ENCODE measurements around the gene FGD3. TPM values are rescaled to one million over a fixed set of nuclear protein-coding genes. Genes with fewer than 3 reads are reported as not detected.

FGD3 gene
- polyA plus RNA-seq, 2 of the 4 experiments (the other 2 are of a cell fraction) = 0.18 to 0.23 TPM

DNA sequence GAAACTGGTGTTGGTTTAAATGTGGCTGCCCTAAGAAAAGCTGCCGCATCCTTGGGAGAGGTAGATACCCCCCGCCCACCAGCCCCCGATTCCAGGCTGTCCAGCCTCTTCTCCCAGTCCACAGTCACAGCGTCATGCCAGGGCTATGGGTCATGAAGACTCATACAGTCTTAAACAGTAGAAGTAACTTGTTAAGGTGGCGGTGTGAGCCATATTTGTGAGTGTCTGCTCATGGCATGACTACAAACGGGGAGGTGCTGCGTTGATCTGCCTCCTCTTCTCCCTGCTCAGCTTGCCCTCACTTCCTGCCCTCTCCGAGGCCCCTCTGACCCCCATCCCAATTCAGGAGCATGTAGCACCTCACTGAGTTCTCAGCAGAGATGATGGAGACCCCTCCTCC is 20.8 kb downstream of the FGD3 start:
- 39% methylated on average over 8 of the region's 8 CpGs for WGBS (ENCODE audit: missing lambda C conversion rate)
- no peak overlapping the region for H3K4me2 ChIP-seq
- CTCF ChIA-PET = no interaction called here
- H3K4me3 ChIP-seq = no peak overlapping the region
- DNase-seq (ENCODE audit: low read depth in 1 of 2, low spot score in 1 of 2) (no peak), FAIRE-seq (no peak), ATAC-seq (no peak)
- no peaks in the 10 kb centered on the region for H3K9me3 ChIP-seq
- no peak for TF ChIP-seq POLR2A (IDR thresholded peaks at IDR 0.05; ENCODE audit: low read length)
- no peak for TF ChIP-seq FOSB (CRISPR knock-in tag; IDR thresholded peaks at IDR 0.05)
- TF ChIP-seq BHLHE40 (IDR thresholded peaks at IDR 0.05; ENCODE audit: low read depth, low read length) = no peak
- no peaks in the 10 kb centered on the region for H3K4me1 ChIP-seq
- H3K27ac ChIP-seq = no peak overlapping the region
- POLR2A ChIA-PET = no interaction called here

DNA sequence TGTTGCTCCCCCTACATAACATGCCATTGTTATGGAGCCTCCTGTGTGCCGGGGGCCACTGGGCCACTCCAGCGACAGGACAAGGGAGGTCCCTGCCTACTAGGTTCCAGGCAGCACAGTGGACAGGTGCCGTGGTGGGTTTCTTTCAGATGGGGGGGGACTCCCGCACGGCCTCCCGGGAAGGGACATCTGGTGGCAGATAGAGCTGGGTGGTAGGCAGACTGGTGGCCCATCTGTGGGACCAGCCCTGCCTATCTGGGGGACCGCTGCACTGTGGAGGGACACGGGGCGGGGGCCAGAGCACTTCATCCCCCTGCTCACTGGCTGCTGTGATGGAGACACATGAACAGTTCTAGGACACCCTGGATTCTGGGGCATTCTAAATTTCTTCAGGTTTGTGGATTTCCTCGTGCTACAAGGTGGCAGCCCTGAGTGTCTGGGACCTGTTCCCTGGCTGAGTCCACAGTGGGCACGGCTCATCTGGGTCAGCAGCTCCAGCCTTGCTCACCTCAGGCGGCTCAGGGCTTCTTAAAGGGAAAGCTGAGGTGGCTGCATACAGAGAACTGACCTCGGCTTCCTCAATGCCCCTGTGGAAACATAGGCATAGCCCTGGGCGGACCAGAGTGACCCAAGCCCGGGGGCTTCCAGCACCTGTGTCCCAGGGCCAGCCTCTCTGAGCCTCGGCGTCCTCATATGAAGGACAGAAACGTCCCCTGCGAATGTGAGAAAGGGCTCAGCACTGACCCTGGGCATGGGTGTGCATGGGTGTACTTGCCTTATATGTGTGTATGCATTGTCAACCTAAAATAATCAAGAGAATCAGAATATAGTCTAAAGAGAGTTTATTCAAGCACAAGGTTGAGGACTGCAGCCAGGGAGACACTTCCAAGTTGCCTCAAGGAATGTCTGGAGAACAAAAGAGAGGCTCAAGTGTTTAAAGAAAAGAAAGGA is 22.5 kb downstream of the FGD3 start:
- 50% methylated on average over 14 of the region's 19 CpGs for WGBS (ENCODE audit: missing lambda C conversion rate)
- CTCF ChIA-PET = no interaction called here
- ATAC-seq = no peak; a peak in 1 of 6 replicates
- no peak for FAIRE-seq
- POLR2A ChIA-PET = no interaction called here
- no peaks in the 10 kb centered on the region for H3K9me3 ChIP-seq
- no peak overlapping the region for H3K27ac ChIP-seq
- no peak overlapping the region for H3K4me3 ChIP-seq
- DNase-seq (ENCODE audit: low read depth in 1 of 2, low spot score in 1 of 2) = no peak
- H3K4me2 ChIP-seq = no peak overlapping the region
- no peaks in the 10 kb centered on the region for H3K4me1 ChIP-seq
- no peak for TF ChIP-seq ZSCAN20 (CRISPR knock-in tag; IDR thresholded peaks at IDR 0.05)
- no peak for TF ChIP-seq RARB (CRISPR knock-in tag; IDR thresholded peaks at IDR 0.05)
- no peak for TF ChIP-seq CEBPB (IDR thresholded peaks at IDR 0.05)
- TF ChIP-seq TFCP2L1 (CRISPR knock-in tag; IDR thresholded peaks at IDR 0.05) = no peak
- TF ChIP-seq POLR2AphosphoS2 (conservative IDR thresholded peaks at IDR 0.05; ENCODE audit: low read length) = no peak
- TF ChIP-seq NFE2L2 (conservative IDR thresholded peaks at IDR 0.05; ENCODE audit: low read length) = no peak
- no peak for TF ChIP-seq EHMT2 (IDR thresholded peaks at IDR 0.05; ENCODE audit: low read depth)
- no peak for TF ChIP-seq NPAS2 (CRISPR knock-in tag; IDR thresholded peaks at IDR 0.05; ENCODE audit: borderline replicate concordance)
- TF ChIP-seq E2F6 (IDR thresholded peaks at IDR 0.05; ENCODE audit: borderline replicate concordance, low read depth) = no peak
- no peak for TF ChIP-seq RCOR1 (IDR thresholded peaks at IDR 0.05; ENCODE audit: low read depth, low read length)
- no peak for TF ChIP-seq FOSL2 (IDR thresholded peaks at IDR 0.05)
- no peak for TF ChIP-seq FOSL2 (CRISPR knock-in tag; IDR thresholded peaks at IDR 0.05)
- TF ChIP-seq ATOH8 (CRISPR knock-in tag; IDR thresholded peaks at IDR 0.05; ENCODE audit: low read depth) = no peak

DNA sequence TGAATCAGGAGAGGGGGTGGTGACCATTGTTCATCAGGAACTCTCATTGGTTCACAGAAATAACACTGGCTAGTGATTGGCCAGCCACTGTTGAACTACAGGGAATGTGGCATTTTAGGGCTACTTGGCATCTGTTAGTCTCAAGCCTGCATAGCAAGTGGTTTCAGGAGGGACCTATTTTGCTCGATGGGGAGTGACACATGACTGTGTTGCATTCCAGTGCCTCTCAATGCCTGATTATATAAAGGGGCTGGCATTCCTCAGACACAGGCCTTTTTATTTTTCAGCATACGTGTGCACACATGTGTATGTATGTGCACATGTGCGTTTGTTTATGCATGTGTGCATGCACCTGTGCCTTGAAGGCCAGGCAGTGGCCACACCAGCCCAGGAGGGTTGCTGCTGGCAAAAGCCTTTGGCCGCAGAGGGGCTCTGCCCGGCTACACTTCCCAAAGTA is 23.2 kb downstream of the FGD3 start:
- H3K27ac ChIP-seq = no peak overlapping the region
- H3K4me1 ChIP-seq = no peaks in the 10 kb centered on the region
- ChIA-PET POLR2A (no interaction called here), CTCF (interaction anchor here (1.3 to 1.5 kb wide), 2 partner anchors 14 to 188 kb away, joined by 3 read pairs; no protein-coding TSS in a partner anchor)
- DNase-seq (ENCODE audit: low read depth in 1 of 2, low spot score in 1 of 2) (no peak), FAIRE-seq (no peak), ATAC-seq (peak; percentile 55 to 58; a peak in 4 of 6 replicates)
- 56% methylated on average over 5 of the region's 5 CpGs for WGBS (ENCODE audit: missing lambda C conversion rate)
- no peaks in the 10 kb centered on the region for H3K9me3 ChIP-seq
- H3K4me2 ChIP-seq = no peak overlapping the region
- TF ChIP-seq KDM5A (IDR thresholded peaks at IDR 0.05) = no peak
- TF ChIP-seq HOXB13 (CRISPR knock-in tag; IDR thresholded peaks at IDR 0.05; ENCODE audit: low read depth) = no peak
- TF ChIP-seq HMGXB4 (CRISPR knock-in tag; IDR thresholded peaks at IDR 0.05; ENCODE audit: borderline replicate concordance) = no peak
- TF ChIP-seq JUN (IDR thresholded peaks at IDR 0.05) = no peak
- TF ChIP-seq MAFK (IDR thresholded peaks at IDR 0.05; ENCODE audit: partially characterized antibody) = no peak
- no peak for TF ChIP-seq RAD21 (conservative IDR thresholded peaks at IDR 0.05 in 1 of 2, IDR thresholded peaks at IDR 0.05 in 1 of 2)
- no peak for TF ChIP-seq TFCP2L1 (CRISPR knock-in tag; IDR thresholded peaks at IDR 0.05)
- TF ChIP-seq SREBF2 (IDR thresholded peaks at IDR 0.05) = no peak
- no peak for TF ChIP-seq HOXA7 (CRISPR knock-in tag; IDR thresholded peaks at IDR 0.05)
- H3K4me3 ChIP-seq = no peak overlapping the region

Measured in A549 (cell line).